Natural killer cell (primary cell): ENCODE data around the gene HES3. TPM values are rescaled to one million over a fixed set of nuclear protein-coding genes. Genes with fewer than 3 reads are reported as not detected.
"Not testable (repeated sequence)": the region's sequence is repeated elsewhere in the genome, so short reads cannot be mapped to it uniquely, and the experiment has no call there.

ENCODE experiments used
- ATAC-seq, 3 donors: fragments of 150-1000 bp in 2 of 3; fragments of 200-7000 bp in 1 of 3; cut with Tn5 transposase; 1 replicate in 1 of 3; 2 replicates in 2 of 3; pipeline ENCODE4 v1.10.0; 2021; ENCODE audit warnings: mild to moderate bottlenecking in 2 of 3, moderate library complexity in 2 of 3
- DNase-seq, 2 donors: peaks; one replicate each; pipeline versions ENCODE4 v3.0.0 to v3.0.0-alpha.2; 2013 to 2021; ENCODE audit warnings: mixed read lengths in 1 of 2
- H3K27ac ChIP-seq: one replicate; pipeline ENCODE4 v1.5.1; 2013; ENCODE audit warnings: mild to moderate bottlenecking, low read length
- H3K27me3 ChIP-seq: one replicate; pipeline ENCODE4 v1.6.1; 2013; ENCODE audit warnings: low read length; ENCODE audit not compliant: control insufficient read depth, insufficient read depth
- H3K36me3 ChIP-seq: one replicate; pipeline ENCODE4 v1.6.1; 2013; ENCODE audit warnings: low read length; ENCODE audit not compliant: control insufficient read depth, insufficient read depth
- H3K4me1 ChIP-seq: one replicate; pipeline ENCODE4 v1.6.1; 2013; ENCODE audit warnings: low read length; ENCODE audit not compliant: control insufficient read depth, insufficient read depth
- H3K4me3 ChIP-seq: one replicate; pipeline ENCODE4 v1.5.1; 2013; ENCODE audit warnings: low read length
- H3K9me3 ChIP-seq: one replicate; pipeline ENCODE4 v1.6.1; 2013; ENCODE audit warnings: low read length; ENCODE audit not compliant: control insufficient read depth, insufficient read depth
- H3K27ac Mint-ChIP-seq, 2 donors: one replicate each; pipeline ENCODE4 v1.8.0; 2022; ENCODE audit warnings: mild to moderate bottlenecking in 2 of 2, mixed read lengths in 2 of 2, moderate library complexity in 1 of 2
- H3K27me3 Mint-ChIP-seq, 2 donors: one replicate each; pipeline ENCODE4 v1.8.0; 2022; ENCODE audit warnings: low read depth in 2 of 2, mixed read lengths in 2 of 2
- H3K36me3 Mint-ChIP-seq: one replicate; pipeline ENCODE4 v1.8.0; 2022; ENCODE audit warnings: mixed read lengths
- H3K4me1 Mint-ChIP-seq, 2 donors: one replicate each; pipeline ENCODE4 v1.8.0; 2022; ENCODE audit warnings: mixed read lengths in 2 of 2
- H3K4me3 Mint-ChIP-seq: one replicate; pipeline ENCODE4 v1.8.0; 2022; ENCODE audit warnings: mild to moderate bottlenecking, moderate library complexity, mixed read lengths
- H3K9me3 Mint-ChIP-seq, 2 donors: one replicate each; pipeline ENCODE4 v1.8.0; 2022; ENCODE audit warnings: mixed read lengths in 2 of 2
- CTCF ChIP-seq: fragments of 200-600 bp; IDR thresholded peaks from one replicate; pipeline ENCODE4 v1.8.0; 2022; ENCODE audit warnings: antibody characterized with exemption
- WGBS: methylation state at CpG from one replicate; pipeline ENCODE4 v1.1.7; 2013; ENCODE audit warnings: missing lambda C conversion rate; ENCODE audit not compliant: insufficient coverage; 5-methylcytosine and 5-hydroxymethylcytosine counted together
- intact Hi-C: fragments of 100-400 bp; cut with micrococcal nuclease; formaldehyde crosslinking; loops from one replicate; pipeline ENCODE4 v1.14.2; 2022
- total RNA-seq, 4 donors: library from RNA; stranded (reverse); fragments of 120-200 nt in 1 of 4; gene quantifications; one replicate each; pipeline versions ENCODE4 v1.2.3 to v1.2.4, GENCODE V29; 2013 to 2022

HES3 gene
- total RNA-seq, 3 donors from 2014 or later (not counting 1 experiment from before 2014, with no cell fraction given) = not detected

DNA sequence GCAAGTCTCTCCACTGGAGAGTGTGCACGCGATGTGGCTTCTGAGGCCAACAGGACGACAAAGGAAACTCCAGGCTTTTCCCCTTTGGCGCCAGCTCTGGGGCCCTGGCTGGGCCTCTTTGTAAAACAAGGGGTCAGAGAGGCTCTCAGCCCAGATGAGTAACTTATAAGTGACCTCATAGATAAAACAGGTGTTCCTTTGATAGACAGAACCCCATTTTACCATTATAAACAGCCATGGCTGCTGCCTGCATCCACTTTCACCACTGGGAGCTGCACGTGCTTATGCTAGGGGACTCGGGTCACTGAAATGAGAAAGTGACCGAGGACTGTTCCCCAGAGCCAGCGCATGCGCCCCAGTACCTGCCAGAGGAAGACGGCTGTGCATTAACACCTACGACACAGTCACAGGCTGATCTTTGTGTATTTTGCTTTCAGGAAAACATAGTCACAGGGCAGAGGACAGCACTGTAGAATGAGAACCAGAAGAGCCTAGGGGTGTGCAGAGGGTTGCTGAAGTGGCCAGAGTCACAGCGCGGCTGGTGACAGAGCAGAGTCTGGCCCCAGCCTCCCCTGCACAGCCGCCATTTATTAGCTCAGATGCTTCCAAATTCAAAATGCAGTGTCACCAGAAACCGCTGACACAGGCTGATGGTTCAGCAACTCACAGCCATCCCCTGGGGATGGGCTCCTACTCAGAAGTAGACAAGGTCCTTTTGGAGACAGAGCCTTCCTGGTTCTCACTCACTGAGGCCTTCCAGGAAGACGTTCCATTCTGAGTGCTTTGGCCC is 25.4 kb upstream of the HES3 start:
- DNase-seq = no peak
- Histone ChIP-seq H3K27ac (no peak overlapping the region), H3K36me3 (peaks cover 7% of the 10 kb centered on the region), H3K9me3 (no peaks in the 10 kb centered on the region), H3K4me3 (no peak overlapping the region), H3K27me3 (no peaks in the 10 kb centered on the region), H3K4me1 (no peaks in the 10 kb centered on the region)
- intact Hi-C loops = no loop called here
- no peaks in the 10 kb centered on the region for H3K9me3 Mint-ChIP-seq
- peaks cover 5 to 8% of the 10 kb centered on the region in 2 donors for H3K27me3 Mint-ChIP-seq
- H3K36me3 Mint-ChIP-seq = no peaks in the 10 kb centered on the region
- no peak for TF ChIP-seq CTCF
- no peaks in the 10 kb centered on the region for H3K4me1 Mint-ChIP-seq
- ATAC-seq = no peak
- WGBS = 94% methylated on average over 16 of the region's 16 CpGs
- no peak overlapping the region for H3K4me3 Mint-ChIP-seq
- H3K27ac Mint-ChIP-seq = no peak overlapping the region

DNA sequence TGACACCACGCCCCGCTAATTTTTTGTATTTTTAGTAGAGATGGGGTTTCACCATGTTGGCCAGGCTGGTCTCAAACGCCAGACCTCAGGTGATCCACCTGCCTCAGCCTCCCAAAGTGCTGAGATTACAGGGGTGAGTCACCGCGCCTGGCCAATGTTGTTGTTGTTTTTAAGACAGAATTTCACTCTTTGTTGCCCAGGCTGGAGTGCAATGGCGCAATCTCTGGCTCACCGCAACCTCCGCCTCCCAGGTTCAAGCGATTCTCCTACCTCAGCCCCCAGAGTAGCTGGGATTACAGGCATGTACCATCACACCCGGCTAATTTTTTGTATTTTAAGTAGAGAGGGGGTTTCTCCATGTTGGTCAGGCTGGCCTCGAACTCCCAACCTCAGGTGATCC is 24.3 kb upstream of the HES3 start:
- H3K4me1 Mint-ChIP-seq, H3K27ac ChIP-seq, H3K36me3 Mint-ChIP-seq, ATAC-seq, H3K4me3 Mint-ChIP-seq, DNase-seq, H3K27me3 Mint-ChIP-seq, H3K9me3 ChIP-seq, H3K27me3 ChIP-seq, H3K4me1 ChIP-seq, H3K27ac Mint-ChIP-seq, intact Hi-C loops, H3K4me3 ChIP-seq, H3K9me3 Mint-ChIP-seq: not testable (repeated sequence)
- 94% methylated on average over 11 of the region's 11 CpGs for WGBS
- H3K36me3 ChIP-seq = peaks cover 17% of the 10 kb centered on the region

GRCh38 chr1:6220236-6220635 is 23.7 kb upstream of the HES3 start:
- 94% methylated on average over 8 of the region's 8 CpGs for WGBS
- no peak for TF ChIP-seq CTCF
- Histone ChIP-seq H3K36me3 (peaks cover 20% of the 10 kb centered on the region), H3K9me3 (no peaks in the 10 kb centered on the region), H3K4me3 (no peak overlapping the region), H3K27me3 (no peaks in the 10 kb centered on the region), H3K4me1 (no peaks in the 10 kb centered on the region), H3K27ac (no peak overlapping the region)
- Mint-ChIP-seq H3K4me1 (peaks cover 0 to 5% of the 10 kb centered on the region in 2 donors), H3K27ac (no peak overlapping the region), H3K9me3 (no peaks in the 10 kb centered on the region), H3K36me3 (peaks cover 6% of the 10 kb centered on the region), H3K4me3 (no peak overlapping the region), H3K27me3 (peaks cover 5% of the 10 kb centered on the region in 2 donors)
- DNase-seq (no peak), ATAC-seq (no peak)
- intact Hi-C loops = no loop called here

GRCh38 chr1:6221210-6221784 is 22.7 kb upstream of the HES3 start:
- Mint-ChIP-seq H3K27me3 (no peaks in the 10 kb centered on the region), H3K27ac (no peak overlapping the region), H3K9me3 (no peaks in the 10 kb centered on the region), H3K36me3 (peaks cover 6% of the 10 kb centered on the region), H3K4me3 (no peak overlapping the region), H3K4me1 (peaks cover 0 to 5% of the 10 kb centered on the region in 2 donors)
- Histone ChIP-seq H3K27ac (no peak overlapping the region), H3K36me3 (peaks cover 20% of the 10 kb centered on the region), H3K4me3 (no peak overlapping the region), H3K9me3 (no peaks in the 10 kb centered on the region), H3K4me1 (no peaks in the 10 kb centered on the region), H3K27me3 (no peaks in the 10 kb centered on the region)
- TF ChIP-seq CTCF = no peak
- intact Hi-C loops = no loop called here
- WGBS = 93% methylated on average over 11 of the region's 12 CpGs
- DNase-seq (no peak), ATAC-seq (no peak)
